22Rv1 (cell line): Measurements from ENCODE around the gene COX5A.

Experiments
- ZFX ChIP-seq: fragments of 450-650 bp; IDR thresholded peaks from 2 replicates; pipeline ENCODE4 v1.6.1; 2017; ENCODE audit warnings: antibody characterized with exemption, borderline replicate concordance
- TF ChIP-seq, protein P1 (sequence below): fragments of 450-650 bp; IDR thresholded peaks from 2 replicates; pipeline ENCODE4 v1.5.1; 2017; ENCODE audit warnings: mild to moderate bottlenecking

DNA sequence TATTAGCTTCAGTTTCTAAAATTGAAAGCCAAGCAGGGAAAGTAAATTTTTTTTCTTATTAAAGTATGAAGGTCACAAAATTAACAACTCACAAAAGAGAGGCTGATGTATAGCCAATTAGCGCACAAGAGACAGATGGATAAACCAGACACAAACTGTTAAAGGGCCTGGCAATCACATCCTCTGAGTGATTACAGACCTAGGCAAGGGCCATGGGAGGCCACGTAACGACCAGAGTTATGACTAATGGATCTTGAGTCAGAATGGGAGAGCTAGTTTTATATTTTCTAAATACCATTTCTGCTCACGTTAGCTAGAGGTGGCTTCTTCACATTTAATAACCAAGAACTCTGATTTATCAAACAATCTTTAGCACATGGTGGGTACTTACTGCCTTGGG lies 39.7 kb upstream of the COX5A start:
- TF ChIP-seq, protein P1, sequence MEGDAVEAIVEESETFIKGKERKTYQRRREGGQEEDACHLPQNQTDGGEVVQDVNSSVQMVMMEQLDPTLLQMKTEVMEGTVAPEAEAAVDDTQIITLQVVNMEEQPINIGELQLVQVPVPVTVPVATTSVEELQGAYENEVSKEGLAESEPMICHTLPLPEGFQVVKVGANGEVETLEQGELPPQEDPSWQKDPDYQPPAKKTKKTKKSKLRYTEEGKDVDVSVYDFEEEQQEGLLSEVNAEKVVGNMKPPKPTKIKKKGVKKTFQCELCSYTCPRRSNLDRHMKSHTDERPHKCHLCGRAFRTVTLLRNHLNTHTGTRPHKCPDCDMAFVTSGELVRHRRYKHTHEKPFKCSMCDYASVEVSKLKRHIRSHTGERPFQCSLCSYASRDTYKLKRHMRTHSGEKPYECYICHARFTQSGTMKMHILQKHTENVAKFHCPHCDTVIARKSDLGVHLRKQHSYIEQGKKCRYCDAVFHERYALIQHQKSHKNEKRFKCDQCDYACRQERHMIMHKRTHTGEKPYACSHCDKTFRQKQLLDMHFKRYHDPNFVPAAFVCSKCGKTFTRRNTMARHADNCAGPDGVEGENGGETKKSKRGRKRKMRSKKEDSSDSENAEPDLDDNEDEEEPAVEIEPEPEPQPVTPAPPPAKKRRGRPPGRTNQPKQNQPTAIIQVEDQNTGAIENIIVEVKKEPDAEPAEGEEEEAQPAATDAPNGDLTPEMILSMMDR: no peak
- no peak for TF ChIP-seq ZFX
